ENCODE results near the gene PABPN1.

Gene PABPN1

GRCh38 chr14:23347406-23348296, 26.4 kb downstream of the PABPN1 start:
- TF ChIP-seq TAF1 (IDR thresholded peaks at IDR 0.05; ENCODE audit: low read depth) (no peak), REST (IDR thresholded peaks at IDR 0.05; ENCODE audit: low read depth) (no peak), USF1 (IDR thresholded peaks at IDR 0.05) (no peak), CREB1 (IDR thresholded peaks at IDR 0.05; ENCODE audit: low read depth) (no peak), CEBPB (IDR thresholded peaks at IDR 0.05) (no peak), MAX (IDR thresholded peaks at IDR 0.05) (no peak), FOXM1 (IDR thresholded peaks at IDR 0.05; ENCODE audit: borderline replicate concordance, low read depth) (no peak), RAD21 (IDR thresholded peaks at IDR 0.05; ENCODE audit: low read depth) (no peak), EGR1 (IDR thresholded peaks at IDR 0.05) (no peak), EP300 (IDR thresholded peaks at IDR 0.05; ENCODE audit: borderline replicate concordance) (no peak), TCF12 (IDR thresholded peaks at IDR 0.05; ENCODE audit: low read depth) (no peak)

- TF ChIP-seq ZBTB7A (IDR thresholded peaks at IDR 0.05; ENCODE audit: low read depth): no peak
- no peak for TF ChIP-seq NFIC (IDR thresholded peaks at IDR 0.05)
- no peak for TF ChIP-seq YY1 (IDR thresholded peaks at IDR 0.05; ENCODE audit: low read depth)
- no peak for TF ChIP-seq USF1 (IDR thresholded peaks at IDR 0.05)
- TF ChIP-seq MAX (IDR thresholded peaks at IDR 0.05): no peak
- no peak for TF ChIP-seq TCF12 (IDR thresholded peaks at IDR 0.05; ENCODE audit: low read depth)
Measured at GRCh38 chr14:23348297-23348655, 27.0 kb downstream of the PABPN1 start.

GRCh38 chr14:23349156-23349845, 28.0 kb downstream of the PABPN1 start:
- TF ChIP-seq USF1 (IDR thresholded peaks at IDR 0.05) (no peak), NFIC (IDR thresholded peaks at IDR 0.05) (no peak), ZBTB7A (IDR thresholded peaks at IDR 0.05; ENCODE audit: low read depth) (no peak), EP300 (IDR thresholded peaks at IDR 0.05; ENCODE audit: borderline replicate concordance) (no peak), REST (IDR thresholded peaks at IDR 0.05; ENCODE audit: low read depth) (no peak), RAD21 (IDR thresholded peaks at IDR 0.05; ENCODE audit: low read depth) (no peak), TCF12 (IDR thresholded peaks at IDR 0.05; ENCODE audit: low read depth) (no peak)

GRCh38 chr14:23351681-23352505, 30.6 kb downstream of the PABPN1 start:
- no peak for TF ChIP-seq USF1 (IDR thresholded peaks at IDR 0.05)
- TF ChIP-seq YY1 (IDR thresholded peaks at IDR 0.05; ENCODE audit: low read depth): no peak
- TF ChIP-seq NFIC (IDR thresholded peaks at IDR 0.05): no peak
- no peak for TF ChIP-seq TCF12 (IDR thresholded peaks at IDR 0.05; ENCODE audit: low read depth)
- TF ChIP-seq TEAD4 (IDR thresholded peaks at IDR 0.05): no peak
- TF ChIP-seq REST (IDR thresholded peaks at IDR 0.05; ENCODE audit: low read depth): no peak
- TF ChIP-seq RAD21 (IDR thresholded peaks at IDR 0.05; ENCODE audit: low read depth): no peak
- no peak for TF ChIP-seq MAX (IDR thresholded peaks at IDR 0.05)
- TF ChIP-seq TAF1 (IDR thresholded peaks at IDR 0.05; ENCODE audit: low read depth): no peak
- TF ChIP-seq CEBPB (IDR thresholded peaks at IDR 0.05): no peak
- TF ChIP-seq FOXM1 (IDR thresholded peaks at IDR 0.05; ENCODE audit: borderline replicate concordance, low read depth): no peak
- no peak for TF ChIP-seq ZBTB7A (IDR thresholded peaks at IDR 0.05; ENCODE audit: low read depth)
- no peak for TF ChIP-seq EP300 (IDR thresholded peaks at IDR 0.05; ENCODE audit: borderline replicate concordance)
- no peak for TF ChIP-seq EGR1 (IDR thresholded peaks at IDR 0.05)
- TF ChIP-seq CREB1 (IDR thresholded peaks at IDR 0.05; ENCODE audit: low read depth): no peak

All from Ishikawa (cell line).